ENCODE measurements around the gene EGFL8.
"Not testable (repeated sequence)": the region's sequence is repeated elsewhere in the genome, so short reads cannot be mapped to it uniquely, and the experiment has no call there.

The EGFL8 gene

DNA sequence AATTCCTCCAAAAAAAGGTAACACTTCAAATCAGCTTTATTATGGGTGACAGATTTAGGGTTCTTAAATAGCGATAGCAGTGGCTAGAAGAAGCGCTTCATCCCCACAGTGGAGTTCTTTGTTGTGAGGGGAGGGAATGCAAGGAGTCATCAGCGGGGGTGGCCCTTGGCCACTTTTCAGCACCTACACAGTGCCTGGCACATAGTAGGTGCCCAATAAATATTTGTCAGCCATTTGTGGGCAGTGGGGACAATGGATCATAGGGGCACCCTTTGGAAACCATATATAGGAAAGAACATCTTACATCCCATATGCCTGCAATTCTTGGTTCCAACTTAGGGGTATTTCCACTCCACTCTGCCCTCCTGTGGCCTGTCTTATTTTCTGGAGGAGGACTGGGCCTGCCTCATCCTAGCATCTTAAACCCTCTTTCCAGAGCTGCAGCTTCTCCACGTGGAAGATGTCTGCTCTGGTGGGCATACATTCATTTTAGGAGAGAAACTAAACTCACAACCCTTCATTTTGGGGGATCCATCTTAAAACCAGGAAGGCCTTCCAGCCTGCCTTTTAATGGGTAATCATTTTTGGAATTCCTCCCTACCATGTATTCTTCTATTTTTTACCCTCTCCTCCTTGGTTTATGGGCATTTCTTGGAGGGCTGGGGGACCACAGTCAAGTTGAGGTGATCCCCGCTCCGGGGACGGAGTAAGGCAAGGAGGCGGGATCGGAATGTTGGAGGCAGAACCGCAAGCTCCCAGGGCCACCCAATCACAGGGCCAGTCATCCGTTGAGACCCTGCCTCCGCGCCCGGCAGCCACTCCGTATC lies 30.6 kb downstream of the EGFL8 start:
- DNase-seq (ENCODE audit: low read depth in 1 of 2, low spot score in 1 of 2), result no peak

DNA sequence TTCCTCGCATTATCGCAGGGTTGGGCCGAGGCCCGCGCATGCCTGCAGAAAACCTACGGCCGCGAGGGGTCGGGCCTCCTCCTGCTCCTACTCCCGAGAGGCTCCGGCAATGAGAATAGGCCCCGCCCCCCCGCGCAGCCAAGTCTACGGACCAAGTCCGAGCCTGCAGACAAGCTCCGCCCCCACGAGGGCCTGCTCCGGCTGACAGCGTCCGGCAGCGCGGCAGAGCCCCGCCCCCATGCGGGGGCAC lies 31.2 kb downstream of the EGFL8 start:
- DNase-seq (ENCODE audit: low read depth in 1 of 2, low spot score in 1 of 2), result peak; percentile 100

DNA sequence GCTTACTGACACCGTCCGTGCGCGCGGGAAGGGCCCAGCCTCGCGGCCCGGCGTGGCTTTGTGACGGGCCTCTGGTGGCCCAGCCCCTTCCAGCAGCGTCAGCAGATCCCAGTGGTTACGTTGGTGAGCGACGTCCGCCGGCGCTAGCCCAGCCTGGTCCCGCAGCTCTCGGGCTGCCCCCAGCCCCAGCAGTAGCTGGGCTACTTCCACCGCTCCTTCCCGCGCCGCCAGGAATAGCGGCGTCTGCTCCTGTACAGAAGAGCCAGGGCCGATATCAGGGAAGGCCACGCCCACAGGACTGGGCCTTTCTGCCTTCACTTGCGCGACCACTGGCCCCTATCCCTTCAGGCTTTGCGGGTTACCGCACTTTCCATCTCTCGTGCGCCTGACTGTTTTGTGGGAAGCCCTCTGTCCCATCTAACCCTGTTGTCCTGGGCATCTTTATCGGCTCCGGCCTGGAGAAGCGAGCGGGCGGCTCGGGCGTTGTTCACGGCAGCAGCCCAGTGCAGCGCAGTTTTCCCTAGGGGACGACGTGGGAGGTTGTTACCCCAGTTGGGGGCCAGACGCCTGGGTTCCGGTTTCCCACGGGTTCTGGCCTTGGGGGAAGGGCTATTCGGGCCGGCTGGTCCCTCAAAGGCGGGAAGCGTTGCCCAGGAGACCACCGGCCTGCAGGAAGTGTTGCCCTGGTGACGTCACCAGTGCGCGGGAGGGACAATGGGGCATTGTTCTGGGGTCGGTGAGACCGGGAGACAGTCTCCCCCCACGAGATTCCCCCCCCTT lies 31.7 kb downstream of the EGFL8 start:
- peak; percentile 18 to 40 for DNase-seq (ENCODE audit: low read depth in 1 of 2, low spot score in 1 of 2)

DNA sequence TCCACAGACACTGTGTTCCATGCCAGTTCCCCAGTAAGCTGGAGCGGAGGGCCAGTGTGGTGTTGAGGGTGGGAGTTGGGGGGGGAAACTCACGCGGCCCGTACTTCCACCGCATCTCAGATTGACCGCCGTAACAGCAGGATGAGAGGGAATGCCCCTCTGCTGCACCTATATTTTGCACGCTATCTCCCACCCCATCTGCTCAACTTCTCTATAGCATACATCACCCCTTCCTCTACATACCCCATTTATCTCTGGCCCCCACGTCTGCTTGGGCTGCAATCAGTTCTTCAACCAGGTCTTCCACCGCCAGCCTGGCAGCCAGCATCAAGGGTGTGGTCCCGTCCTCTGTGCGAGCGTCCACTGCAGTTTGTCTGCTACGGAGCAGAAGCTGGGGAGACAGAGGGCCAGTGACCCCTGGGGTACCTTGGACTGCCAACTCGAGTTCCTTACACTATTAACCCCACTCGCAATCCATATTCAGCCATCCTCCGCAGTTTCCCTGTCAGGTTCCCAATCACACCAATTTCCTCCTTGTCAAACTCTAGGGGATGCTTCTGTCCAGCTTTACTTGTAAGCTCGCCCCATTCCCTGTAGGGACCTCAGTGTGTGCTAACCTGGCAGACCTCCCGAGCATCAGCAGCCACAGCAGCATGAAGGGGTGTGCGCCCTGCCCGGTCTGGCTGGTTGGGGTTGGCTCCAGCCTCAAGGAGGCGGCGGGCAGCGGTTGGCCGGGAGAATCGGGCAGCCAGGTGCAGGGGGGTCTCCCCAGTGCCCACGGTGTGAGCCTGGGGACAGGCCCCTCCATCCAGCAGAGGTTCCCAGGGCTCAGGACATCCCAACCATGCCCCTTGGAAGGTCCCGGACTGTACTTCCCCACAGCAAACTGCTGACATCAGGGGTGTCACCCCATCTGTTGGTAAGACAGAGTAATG lies 32.6 kb downstream of the EGFL8 start:
- DNase-seq (ENCODE audit: low read depth in 1 of 2, low spot score in 1 of 2), result no peak

DNA sequence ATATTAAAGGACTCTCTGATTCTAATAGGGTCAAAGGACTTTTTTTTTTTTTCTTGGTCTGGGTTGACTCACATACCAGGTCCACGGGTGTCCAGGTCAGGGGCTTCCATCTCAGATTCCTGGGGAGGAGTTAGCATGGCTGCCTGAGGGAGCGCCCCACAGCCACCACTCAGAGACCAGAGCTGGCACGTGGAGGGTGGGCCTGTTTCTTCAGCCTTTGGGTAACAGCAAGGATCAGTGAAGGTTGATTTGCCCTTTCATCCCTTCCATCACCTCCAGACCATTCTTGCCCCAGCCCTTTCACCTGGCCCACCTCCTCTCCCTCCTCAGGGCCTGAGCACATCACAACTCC lies 33.9 kb downstream of the EGFL8 start:
- no peak for DNase-seq (ENCODE audit: low read depth in 1 of 2, low spot score in 1 of 2)

DNA sequence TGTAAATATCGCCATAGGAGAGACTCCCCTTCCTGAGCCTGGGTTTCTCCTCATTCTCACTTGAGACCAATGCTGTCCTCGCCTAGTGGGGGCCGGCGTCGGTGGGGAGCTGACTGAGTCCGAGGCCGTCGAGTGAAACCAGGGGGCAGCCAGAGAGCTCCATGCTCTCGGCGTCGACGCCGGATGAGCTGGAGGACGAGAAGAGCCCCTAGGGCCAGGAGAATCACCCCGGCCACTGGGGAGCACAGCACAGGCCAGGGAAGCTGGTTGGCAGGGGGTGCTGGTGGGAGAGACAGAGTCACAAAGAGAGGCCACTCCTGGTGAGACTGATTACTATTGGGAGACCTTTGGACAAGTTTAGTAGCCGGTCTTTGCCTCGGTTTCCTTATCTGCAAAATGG lies 34.5 kb downstream of the EGFL8 start:
- no peak for DNase-seq (ENCODE audit: low read depth in 1 of 2, low spot score in 1 of 2)

DNA sequence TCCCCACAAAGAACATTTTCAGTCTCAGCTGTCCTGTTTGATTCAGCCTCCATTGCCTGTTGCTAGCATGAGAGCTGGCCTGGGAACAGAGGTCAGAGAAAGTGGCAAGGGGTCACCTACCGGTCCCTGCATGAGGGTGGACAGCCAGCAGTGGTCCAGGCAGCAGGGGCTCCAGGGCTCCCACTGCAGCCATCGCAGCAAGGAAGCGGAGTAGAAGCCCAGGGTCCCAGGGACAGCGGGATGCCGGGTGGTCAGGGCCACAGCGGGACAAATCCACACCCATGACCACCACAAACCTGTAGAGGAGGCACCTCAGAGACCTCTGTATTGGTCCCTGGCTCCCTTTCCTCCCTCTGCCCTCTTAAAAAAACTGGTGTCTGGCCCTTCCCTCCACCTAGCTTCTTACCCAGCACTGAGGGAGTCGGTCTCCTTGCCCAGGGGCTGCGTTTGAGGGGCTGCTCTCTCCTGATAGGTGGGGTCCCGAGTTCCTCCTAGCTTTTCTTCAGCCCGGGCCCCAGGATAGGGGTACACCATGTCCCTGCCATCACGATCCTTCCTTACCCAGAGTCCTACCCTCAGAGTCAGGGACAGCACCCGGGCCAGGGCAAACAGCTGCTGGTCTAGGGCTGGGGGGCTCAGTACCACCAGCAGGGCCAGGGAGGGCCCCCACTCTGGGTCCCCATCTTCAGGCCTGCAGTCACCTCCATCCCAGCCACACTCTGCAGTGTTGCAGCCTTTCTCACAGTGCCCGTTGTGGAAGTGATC lies 36.5 kb downstream of the EGFL8 start:
- DNase-seq (ENCODE audit: low read depth in 1 of 2, low spot score in 1 of 2), result no peak

DNA sequence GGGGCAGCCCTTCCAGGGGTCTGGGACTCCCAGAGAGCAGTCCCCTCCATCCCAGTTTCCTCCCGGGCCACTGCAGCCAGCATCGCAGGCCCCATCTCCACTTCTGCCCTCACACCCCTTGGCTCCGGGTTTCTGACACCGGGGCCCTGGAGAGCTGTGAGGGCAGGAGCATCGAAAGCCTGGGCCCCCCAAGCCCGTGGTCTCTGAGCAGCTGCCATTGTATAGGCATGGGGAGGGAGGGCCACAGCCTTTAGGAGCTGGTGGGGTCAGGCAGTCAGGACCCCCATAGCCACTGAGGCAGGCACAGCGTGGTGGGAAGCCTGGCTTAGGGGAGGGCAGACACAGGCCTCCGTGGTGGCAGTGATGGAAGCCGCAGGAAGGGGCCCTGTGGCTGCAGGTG lies 37.8 kb downstream of the EGFL8 start:
- DNase-seq (ENCODE audit: low read depth in 1 of 2, low spot score in 1 of 2), result no peak

DNA sequence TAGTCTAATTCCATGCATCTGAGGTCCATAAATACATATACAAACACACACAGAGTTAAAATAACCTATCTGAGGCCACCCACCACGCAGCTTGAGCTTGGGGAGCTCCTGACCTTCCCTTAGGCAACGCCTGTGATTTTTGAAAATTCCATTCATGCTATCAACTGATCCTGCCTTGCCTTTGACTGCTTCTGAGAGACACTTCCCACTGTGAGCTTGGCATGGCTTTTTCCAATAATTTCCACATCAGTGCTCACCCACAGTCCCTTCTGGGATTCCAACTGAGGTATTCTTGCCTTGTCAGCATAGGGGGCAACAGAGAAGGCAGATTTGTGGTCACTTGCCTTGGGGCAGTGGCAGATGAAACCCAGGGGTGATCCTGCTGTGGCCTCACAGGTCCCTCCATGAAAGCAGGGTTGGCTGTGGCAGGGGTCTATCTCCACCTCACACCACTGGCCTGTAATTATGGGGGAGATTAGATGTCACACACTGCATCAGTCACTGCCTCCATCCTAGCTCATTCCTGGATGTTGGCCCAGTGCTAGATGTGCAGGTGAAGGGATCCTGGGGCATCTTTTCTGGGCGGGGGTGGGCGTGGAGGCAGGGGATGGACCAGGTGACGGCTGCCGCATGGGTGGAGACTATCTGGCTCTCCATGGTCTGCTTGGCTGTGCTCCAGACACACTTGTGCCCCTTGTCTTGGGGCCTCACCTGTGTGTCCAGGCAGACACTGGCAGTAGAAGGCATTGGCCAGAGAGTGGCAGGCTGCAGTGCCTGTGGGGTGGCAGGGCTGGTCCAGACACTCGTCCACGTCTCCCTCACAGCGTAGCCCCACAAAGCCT lies 39.3 kb downstream of the EGFL8 start:
- DNase-seq (ENCODE audit: low read depth in 1 of 2, low spot score in 1 of 2), result no peak

DNA sequence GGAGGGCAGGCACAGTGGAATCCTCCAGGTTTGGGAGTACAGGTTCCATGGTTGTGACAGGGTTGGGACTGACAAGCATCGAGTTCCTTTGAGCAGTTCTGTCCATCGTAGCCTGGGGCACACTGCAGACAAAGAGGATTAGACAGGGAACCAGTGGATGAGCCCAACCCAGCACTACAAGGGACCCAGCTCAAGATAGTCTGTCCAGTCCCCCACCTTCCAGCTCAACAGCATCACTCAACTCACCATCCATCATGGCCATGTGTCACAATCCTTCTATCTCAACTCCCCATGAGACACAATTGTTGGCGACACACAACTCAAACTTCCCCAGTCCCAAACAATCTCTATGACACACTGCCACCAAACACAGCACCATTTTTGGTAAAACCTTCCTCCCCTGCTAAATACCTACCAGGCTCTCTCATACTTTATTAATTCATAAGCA lies 39.9 kb downstream of the EGFL8 start:
- DNase-seq (ENCODE audit: low read depth in 1 of 2, low spot score in 1 of 2), result no peak

DNA sequence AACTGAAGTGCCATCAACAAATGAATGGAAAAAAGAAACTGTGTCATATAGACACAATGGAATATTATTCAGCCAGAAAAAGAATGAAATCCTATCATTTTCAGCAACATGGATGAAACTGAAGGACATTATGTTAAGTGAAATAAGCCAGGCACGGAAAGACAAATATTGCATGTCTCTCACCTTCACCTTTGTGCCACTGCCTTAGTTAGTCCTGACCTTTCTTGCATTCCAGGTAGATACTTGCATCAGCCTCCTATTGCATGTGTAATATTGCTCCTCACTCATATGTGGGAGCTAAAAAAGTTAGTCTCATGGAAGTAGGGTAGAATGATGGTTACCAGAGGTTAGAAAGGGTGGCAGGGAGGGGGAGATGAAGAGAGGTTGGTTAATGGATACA lies 44.6 kb downstream of the EGFL8 start:
- no peak for DNase-seq (ENCODE audit: low read depth in 1 of 2, low spot score in 1 of 2)

DNA sequence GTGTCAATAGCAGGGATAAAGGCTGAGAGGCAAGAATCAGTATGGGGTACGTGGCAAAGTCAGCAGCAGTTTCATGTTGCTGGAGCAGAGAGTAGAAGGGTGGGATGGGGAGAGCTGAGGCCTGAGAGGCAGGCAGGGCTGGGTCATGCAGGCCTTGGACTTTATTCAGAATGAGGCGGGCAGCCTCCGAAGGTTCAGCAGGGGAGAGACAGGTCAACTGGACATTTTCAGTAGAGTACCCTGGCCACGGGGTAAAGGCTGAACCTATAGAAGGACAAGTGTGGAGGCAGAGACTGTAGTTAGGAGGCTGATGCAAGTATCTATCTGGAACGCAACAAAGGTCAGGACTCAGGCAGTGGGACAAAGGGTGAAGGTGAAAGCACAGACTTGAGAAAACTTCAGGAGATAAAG lies 45.8 kb downstream of the EGFL8 start:
- DNase-seq (ENCODE audit: low read depth in 1 of 2, low spot score in 1 of 2), result no peak

DNA sequence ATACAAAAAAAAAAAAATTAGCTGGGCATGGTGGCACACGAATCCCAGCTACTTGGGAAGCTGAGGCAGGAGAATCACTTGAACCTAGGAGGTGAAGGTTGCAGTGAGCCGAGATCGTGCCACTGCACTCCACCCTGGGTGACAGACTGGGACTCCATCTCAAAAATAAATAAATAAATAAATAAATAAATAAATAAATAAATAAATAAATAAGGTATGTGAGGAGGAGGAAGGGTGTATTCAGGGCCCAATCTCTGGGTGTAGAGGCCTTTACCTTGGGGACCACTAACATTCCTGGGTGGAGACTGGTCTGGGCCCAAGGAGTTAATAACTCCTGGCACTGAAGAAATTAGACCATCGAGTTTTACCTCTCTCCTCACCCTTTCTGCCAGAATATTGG lies 47.0 kb downstream of the EGFL8 start:
- not testable (repeated sequence) for DNase-seq (ENCODE audit: low read depth in 1 of 2, low spot score in 1 of 2)

DNA sequence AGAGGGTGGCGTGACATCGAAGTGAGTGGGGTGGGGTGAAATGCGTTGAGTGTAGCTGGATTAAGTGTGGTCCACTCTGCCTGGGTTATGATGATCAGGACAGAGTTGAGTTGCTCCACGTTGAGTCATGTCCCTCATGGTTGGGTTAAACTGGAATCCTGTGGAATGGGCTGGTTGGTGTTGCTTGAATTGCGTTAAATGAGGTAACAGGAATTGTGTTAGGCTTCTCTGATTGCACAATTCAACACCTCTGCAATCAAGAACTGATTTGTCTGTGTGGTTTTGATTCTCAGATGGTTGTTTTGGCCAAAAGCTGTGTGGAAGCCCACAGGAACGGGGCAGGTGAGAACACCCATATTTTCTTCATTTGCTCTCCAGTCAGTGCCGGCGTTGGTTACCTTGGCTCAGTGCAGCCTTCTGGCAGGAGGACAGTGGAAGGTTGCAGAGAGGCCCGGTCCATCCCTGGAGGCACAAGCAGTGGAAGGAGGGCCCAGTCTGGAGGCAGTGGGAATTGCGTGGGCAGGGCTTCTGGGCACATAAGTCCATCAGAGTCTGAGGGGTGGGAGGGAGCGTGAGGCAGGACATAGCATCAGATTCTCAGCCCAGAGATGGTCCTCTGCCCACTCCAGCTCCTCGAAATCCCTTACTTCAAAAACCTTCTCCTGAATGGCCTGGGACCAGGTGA lies 47.8 kb downstream of the EGFL8 start:
- no peak for DNase-seq (ENCODE audit: low read depth in 1 of 2, low spot score in 1 of 2)

DNA sequence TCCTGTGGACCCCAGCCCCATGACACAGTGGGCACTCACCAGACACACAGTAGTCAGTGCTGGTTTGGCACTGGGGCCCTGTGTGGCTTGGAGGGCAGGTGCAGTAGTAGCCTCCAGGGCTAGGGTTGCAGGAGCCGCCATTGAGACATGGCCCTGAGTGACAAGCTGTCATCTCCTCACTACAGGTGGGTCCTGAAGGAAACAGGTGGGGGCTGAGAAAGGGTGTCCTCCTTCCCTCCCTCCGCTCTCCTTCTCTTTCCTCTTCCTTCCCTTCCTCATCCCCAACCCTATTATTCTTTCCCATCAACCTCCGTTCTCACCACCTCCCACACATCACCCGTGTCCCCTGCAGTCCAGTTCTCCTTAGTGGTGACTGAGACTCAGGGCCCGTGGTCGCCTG lies 49.3 kb downstream of the EGFL8 start:
- DNase-seq (ENCODE audit: low read depth in 1 of 2, low spot score in 1 of 2), result no peak

DNA sequence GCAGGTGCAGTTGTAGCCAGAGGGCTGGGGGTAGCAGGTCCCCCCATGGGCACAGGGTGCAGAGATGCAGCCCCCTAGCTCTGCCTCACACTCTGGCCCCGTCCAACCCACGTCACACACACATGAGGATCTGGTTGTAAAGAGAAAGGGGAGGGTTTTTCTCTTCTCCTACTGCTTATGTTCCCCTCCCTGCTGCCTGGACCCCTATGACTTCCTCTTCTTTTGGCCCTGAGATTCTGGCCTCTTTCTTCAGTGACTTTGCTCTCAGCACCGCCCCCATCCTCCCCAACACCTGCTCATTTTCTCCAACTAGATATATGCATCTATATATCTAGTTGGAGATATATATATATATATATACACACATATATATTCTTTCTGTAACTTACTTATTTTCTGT lies 49.7 kb downstream of the EGFL8 start:
- DNase-seq (ENCODE audit: low read depth in 1 of 2, low spot score in 1 of 2), result no peak

DNA sequence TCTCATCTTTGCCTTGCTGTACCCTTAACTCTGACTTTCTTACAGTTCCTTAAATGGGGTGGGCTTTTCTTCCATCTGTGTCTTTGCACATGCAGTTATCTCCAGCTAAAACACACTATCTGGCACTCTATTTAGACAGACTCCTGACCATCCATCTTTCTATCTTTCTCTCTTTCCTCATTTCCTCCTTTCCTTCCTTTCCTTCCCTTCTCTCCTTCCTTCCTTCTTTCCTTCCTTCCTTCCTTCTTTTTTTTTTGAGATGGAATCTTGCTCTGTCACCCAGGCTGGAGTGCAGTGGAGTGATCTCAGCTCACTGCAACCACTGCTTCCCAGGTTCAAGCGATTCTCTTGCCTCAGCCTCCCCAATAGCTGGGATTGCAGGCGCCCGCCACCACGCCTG lies 51.2 kb downstream of the EGFL8 start:
- no peak for DNase-seq (ENCODE audit: low read depth in 1 of 2, low spot score in 1 of 2)

DNA sequence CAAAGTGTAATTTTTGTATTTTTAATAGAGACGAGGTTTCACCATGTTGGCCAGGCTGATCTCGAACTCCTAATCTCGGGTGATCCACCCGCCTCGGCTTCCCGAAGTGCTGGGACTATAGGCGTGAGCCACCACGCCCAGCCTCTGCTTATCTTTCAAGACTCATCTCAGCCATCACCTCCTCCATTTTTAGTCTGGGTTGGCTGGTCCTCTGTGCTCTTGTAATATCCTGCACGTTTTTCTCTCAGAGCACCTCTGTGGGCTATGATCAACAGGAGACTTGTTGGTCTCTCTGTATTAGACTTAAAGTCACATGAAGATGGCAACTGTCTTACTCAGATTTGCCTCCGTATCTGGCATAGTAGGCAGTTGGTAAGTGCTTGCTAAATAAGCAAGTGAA lies 51.9 kb downstream of the EGFL8 start:
- DNase-seq (ENCODE audit: low read depth in 1 of 2, low spot score in 1 of 2), result no peak

DNA sequence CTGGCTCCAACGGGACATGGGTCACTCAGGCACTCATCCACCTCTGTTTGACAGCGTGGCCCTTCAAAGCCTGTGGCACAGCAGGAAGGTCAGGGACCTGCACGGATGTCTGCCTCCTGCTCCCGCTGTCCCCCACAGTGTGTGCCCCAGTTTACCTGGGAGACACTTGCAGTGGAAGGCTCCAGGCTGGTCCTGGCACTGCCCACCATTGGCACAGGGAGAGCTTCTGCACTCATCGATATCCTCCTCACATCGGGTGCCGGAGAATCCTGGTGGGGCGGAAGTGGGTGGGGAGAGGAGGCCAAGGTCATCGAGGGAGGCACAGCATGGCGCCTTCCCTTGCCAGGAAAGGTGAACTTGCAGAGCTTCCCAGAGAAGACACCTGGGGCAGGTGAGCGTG lies 52.6 kb downstream of the EGFL8 start:
- no peak for DNase-seq (ENCODE audit: low read depth in 1 of 2, low spot score in 1 of 2)

Measured in activated T-helper 1 cell treated with anti-CD3 and anti-CD28 coated beads, Interleukin-2, amount 50 U/mL, for 16 hours (primary cell).